Lung (tissue), 12 donors: ENCODE results near the gene GPR161. TPM values are rescaled to one million over a fixed set of nuclear protein-coding genes. Genes with fewer than 3 reads are reported as not detected.

Experiments used
- ATAC-seq: fragments of 200-7000 bp; cut with Tn5 transposase; one replicate; pipeline ENCODE4 v1.9.1; 2020; ENCODE audit warnings: moderate number of reproducible peaks; ENCODE audit not compliant: insufficient read depth, low FRiP score
- DNase-seq, 3 donors: peaks; one replicate each; pipeline ENCODE4 v3.0.0-alpha.2; 2013 to 2017
- H3K27ac ChIP-seq, 2 donors: one replicate each; pipeline ENCODE4 v1.5.1; 2013; ENCODE audit warnings: mild to moderate bottlenecking in 2 of 2, moderate library complexity in 2 of 2, control low read depth in 1 of 2, inconsistent platforms in 1 of 2, low read depth in 1 of 2, low read length in 1 of 2
- H3K27me3 ChIP-seq, 3 donors: one replicate each; pipeline ENCODE4 v1.5.1; 2013; ENCODE audit warnings: low read length in 2 of 3; ENCODE audit not compliant: control insufficient read depth in 3 of 3, insufficient read depth in 3 of 3
- H3K36me3 ChIP-seq, 4 donors: one replicate each; pipeline ENCODE4 v1.5.1; 2013; ENCODE audit warnings: low read length in 4 of 4, mild to moderate bottlenecking in 1 of 4, moderate library complexity in 1 of 4; ENCODE audit not compliant: control insufficient read depth in 4 of 4, insufficient read depth in 4 of 4
- H3K4me1 ChIP-seq, 5 donors: one replicate each; pipeline ENCODE4 v1.5.1; 2013; ENCODE audit warnings: low read length in 5 of 5, mild to moderate bottlenecking in 2 of 5, moderate library complexity in 1 of 5; ENCODE audit not compliant: control insufficient read depth in 5 of 5, insufficient read depth in 5 of 5
- H3K4me3 ChIP-seq: one replicate; pipeline ENCODE4 v1.5.1; 2013; ENCODE audit warnings: mild to moderate bottlenecking, control low read depth, moderate library complexity
- H3K9ac ChIP-seq, 2 donors: one replicate each; pipeline ENCODE4 v1.5.1; 2013; ENCODE audit warnings: low read length in 2 of 2, control low read depth in 1 of 2; ENCODE audit not compliant: insufficient read depth in 1 of 2
- H3K9me3 ChIP-seq, 4 donors: one replicate each; pipeline ENCODE4 v1.5.1; 2013; ENCODE audit warnings: low read length in 3 of 4, mild to moderate bottlenecking in 1 of 4, moderate library complexity in 1 of 4; ENCODE audit not compliant: control insufficient read depth in 4 of 4, insufficient read depth in 3 of 4
- CTCF ChIP-seq: IDR thresholded peaks from 2 replicates; pipeline ENCODE4 v1.5.1; 2012; ENCODE audit warnings: mild to moderate bottlenecking; ENCODE audit errors: control extremely low read depth, extremely low read depth
- WGBS, 2 donors: extraction: QIAGEN DNeasy Blood & Tissue Kit; methylation state at CpG; one replicate each; pipeline ENCODE4 v1.1.7; 2013; 5-methylcytosine and 5-hydroxymethylcytosine counted together
- polyA plus RNA-seq, 2 donors: library from polyadenylated mRNA; stranded (reverse); fragments of 200-250 nt; gene quantifications; one replicate each; pipeline ENCODE4 v1.2.1, GENCODE V29; 2013
- total RNA-seq, 2 donors: library from RNA; depleted of rRNA in 1 of 2; stranded (reverse); fragments of >200 nt in 1 of 2; gene quantifications; one replicate each; pipeline ENCODE4 v1.2.1, GENCODE V29; 2014 to 2021
- donor health status: control.
- donor health status: control.
- donor health status: Bipolar disorder and iron deficiency.
- donor health status: healthy.
- donor health status: DM: yes; HTN: yes; CAD: no.

GPR161 gene
- total and polyA plus RNA-seq, 4 donors: 2.8 to 15.0 (median 5.7) TPM

GRCh38 chr1:168054117-168054516, 82.6 kb downstream of the GPR161 start:
- DNase-seq (no peak), ATAC-seq (no peak)
- 55 to 65% methylated on average over 3 of the region's 3 CpGs for WGBS, 2 donors
- H3K4me3 ChIP-seq: no peak overlapping the region
- H3K27me3 ChIP-seq: no peaks in the 10 kb centered on the region
- no peaks in the 10 kb centered on the region for H3K9me3 ChIP-seq
- no peak overlapping the region for H3K9ac ChIP-seq
- H3K27ac ChIP-seq: no peak overlapping the region
- H3K36me3 ChIP-seq: peaks cover 2 to 5% (median 4%) of the 10 kb centered on the region in 4 donors
- no peak for TF ChIP-seq CTCF
- peaks cover 0 to 16% (median 0%) of the 10 kb centered on the region in 5 donors for H3K4me1 ChIP-seq

- DNase-seq (no peak), ATAC-seq (no peak)
- WGBS, 2 donors: 88 to 90% methylated on average over 2 of the region's 2 CpGs
- H3K9ac ChIP-seq: no peak overlapping the region
- peaks cover 0 to 16% (median 0%) of the 10 kb centered on the region in 5 donors for H3K4me1 ChIP-seq
- no peak for TF ChIP-seq CTCF
- H3K27ac ChIP-seq: no peak overlapping the region
- peaks cover 2 to 5% (median 4%) of the 10 kb centered on the region in 4 donors for H3K36me3 ChIP-seq
- H3K9me3 ChIP-seq: no peaks in the 10 kb centered on the region
- no peaks in the 10 kb centered on the region for H3K27me3 ChIP-seq
- no peak overlapping the region for H3K4me3 ChIP-seq
Observed at GRCh38 chr1:168053681-168054080, 83.0 kb downstream of the GPR161 start.

GRCh38 chr1:168050880-168051279, 85.8 kb downstream of the GPR161 start:
- DNase-seq: no peak
- Histone ChIP-seq H3K9me3 (no peaks in the 10 kb centered on the region), H3K27ac (no peak overlapping the region), H3K4me3 (no peak overlapping the region), H3K4me1 (peaks cover 0 to 16% (median 0%) of the 10 kb centered on the region in 5 donors), H3K27me3 (no peaks in the 10 kb centered on the region), H3K9ac (no peak overlapping the region), H3K36me3 (peaks cover 0 to 8% (median 2%) of the 10 kb centered on the region in 4 donors)
- WGBS, 2 donors: 94 to 95% methylated on average over 1 of the region's 1 CpG
- TF ChIP-seq CTCF: no peak
- ATAC-seq: no peak

GRCh38 chr1:168050307-168050706, 86.4 kb downstream of the GPR161 start:
- 69 to 78% methylated on average over 1 of the region's 1 CpG for WGBS, 2 donors
- no peak for TF ChIP-seq CTCF

More at GRCh38 chr1:168050307-168050706, 86.4 kb downstream of the GPR161 start:
- no peak overlapping the region for H3K9ac ChIP-seq
- H3K4me3 ChIP-seq: no peak overlapping the region
- H3K27ac ChIP-seq: no peak overlapping the region
- no peaks in the 10 kb centered on the region for H3K9me3 ChIP-seq
- no peaks in the 10 kb centered on the region for H3K27me3 ChIP-seq
- H3K4me1 ChIP-seq: peaks cover 0 to 16% (median 0%) of the 10 kb centered on the region in 5 donors
- no peak for DNase-seq
- peaks cover 0 to 8% (median 2%) of the 10 kb centered on the region in 4 donors for H3K36me3 ChIP-seq
- ATAC-seq: no peak
